ENCODE results near the gene DLST.
A peak's percentile ranks its signal among the peaks of the same experiment; 100 is the strongest.

The DLST gene

DNA sequence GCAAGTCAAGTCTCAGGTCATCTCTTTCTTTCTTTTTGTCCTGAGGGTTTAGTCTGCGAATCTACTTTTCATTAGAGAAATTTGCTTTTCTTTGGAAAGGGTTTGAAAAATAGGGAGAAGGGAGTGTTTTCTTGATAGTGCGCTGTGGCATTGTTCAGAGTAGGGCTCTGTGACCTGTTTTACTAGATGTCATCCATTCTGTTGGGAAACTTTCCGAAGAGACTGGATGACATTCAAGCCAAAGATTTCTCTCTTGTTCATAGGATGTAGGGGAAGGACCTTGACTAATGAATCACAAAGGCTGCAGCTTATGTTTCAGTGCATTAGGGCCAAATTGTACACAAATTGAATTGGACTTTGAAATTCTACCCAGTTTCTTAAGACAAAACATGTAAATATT is 14.7 kb downstream of the DLST start:
- DNase-seq (ENCODE audit: low spot score), result no peak

DNA sequence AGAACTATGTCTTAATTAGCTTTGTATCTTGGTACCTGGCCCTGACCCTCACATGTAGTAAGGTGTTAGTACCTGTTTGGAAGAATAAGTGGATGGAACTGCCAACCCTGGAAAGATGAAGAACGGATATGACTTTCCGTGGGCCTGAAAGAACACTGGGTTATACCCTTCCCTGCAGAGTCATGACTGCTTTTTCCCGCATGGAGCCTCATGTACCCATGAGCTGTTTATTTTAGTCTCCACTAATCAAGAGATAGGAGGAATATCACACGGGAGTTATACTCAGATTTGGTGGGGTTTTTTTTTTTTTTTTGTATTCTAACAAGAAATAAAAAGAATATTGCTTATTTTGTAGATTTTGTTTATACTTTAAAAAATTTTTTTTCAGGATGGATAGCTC is 15.9 kb downstream of the DLST start:
- no peak for DNase-seq (ENCODE audit: low spot score)

DNA sequence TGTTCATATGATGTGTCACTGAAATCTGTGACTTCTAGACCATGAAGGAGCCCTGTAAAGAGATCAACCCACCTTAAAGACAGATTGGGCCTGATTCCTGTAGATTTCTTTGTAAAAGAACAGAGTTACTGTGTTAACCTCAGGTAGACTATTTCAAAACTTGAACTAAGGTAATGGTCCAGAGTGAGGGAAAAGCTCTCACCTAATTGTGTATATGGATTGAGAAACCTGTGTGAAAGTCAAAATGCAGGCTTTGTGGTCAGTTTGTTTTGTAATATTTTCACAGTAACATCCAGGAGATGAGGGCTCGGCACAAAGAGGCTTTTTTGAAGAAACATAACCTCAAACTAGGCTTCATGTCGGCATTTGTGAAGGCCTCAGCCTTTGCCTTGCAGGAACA is 16.4 kb downstream of the DLST start:
- no peak for DNase-seq (ENCODE audit: low spot score)

DNA sequence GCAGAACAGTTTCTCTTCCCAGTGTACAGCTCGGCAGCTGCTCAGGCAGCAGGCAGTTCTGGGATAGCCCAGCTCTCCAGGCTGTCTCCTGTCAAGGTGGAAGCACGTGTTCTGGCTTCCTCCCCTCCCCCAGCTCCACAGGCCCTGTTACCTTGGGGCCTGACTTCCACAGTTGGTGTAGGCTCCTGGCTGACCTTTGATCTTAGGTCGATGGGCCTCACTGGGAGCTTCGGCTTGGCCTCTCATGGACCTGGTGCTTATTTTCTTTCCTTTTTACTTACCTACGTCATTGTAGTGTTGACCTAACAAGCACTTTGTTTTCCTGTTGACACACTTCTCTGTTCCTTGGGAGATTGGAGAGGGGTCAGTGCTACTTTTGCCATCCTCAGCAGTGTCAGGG is 17.0 kb downstream of the DLST start:
- DNase-seq (ENCODE audit: low spot score), result no peak

DNA sequence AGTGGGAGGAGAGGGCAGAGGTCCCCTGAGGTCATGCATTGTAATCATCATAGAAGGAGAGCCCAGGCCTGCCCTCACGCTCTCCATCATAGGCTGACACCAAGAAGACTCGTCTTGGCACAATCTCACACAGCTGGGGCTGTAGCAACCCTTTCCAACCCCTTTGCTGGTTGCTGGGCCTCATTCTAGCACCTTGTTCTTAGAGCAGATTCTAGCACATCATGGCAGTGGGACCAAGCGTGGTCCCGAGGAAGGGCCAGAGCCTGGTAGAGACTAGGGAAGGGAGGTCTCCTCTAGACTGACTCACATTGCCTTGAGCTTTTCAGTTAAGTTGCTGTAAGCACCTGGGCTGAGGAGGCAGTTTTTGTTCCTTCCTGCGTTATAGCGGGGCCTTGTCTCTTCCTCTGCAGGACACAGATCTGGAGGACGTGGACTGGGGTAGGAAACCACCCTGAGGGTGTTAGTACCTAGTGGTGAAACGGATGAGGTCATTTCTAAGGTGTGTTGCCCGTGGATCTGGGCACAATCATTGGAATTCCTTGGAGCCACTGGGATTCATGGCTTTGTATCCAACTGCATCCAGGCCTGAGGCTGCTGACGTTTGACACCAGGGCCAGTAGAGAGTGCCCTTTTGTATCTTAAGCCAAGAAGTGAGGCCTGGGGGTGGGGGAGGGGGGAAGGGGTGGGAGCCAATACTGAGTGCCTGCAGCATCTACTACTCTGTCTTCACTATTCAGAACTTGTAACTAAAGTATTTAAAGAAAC is 21.4 kb downstream of the DLST start:
- DNase-seq (ENCODE audit: low spot score), result no peak

DNA sequence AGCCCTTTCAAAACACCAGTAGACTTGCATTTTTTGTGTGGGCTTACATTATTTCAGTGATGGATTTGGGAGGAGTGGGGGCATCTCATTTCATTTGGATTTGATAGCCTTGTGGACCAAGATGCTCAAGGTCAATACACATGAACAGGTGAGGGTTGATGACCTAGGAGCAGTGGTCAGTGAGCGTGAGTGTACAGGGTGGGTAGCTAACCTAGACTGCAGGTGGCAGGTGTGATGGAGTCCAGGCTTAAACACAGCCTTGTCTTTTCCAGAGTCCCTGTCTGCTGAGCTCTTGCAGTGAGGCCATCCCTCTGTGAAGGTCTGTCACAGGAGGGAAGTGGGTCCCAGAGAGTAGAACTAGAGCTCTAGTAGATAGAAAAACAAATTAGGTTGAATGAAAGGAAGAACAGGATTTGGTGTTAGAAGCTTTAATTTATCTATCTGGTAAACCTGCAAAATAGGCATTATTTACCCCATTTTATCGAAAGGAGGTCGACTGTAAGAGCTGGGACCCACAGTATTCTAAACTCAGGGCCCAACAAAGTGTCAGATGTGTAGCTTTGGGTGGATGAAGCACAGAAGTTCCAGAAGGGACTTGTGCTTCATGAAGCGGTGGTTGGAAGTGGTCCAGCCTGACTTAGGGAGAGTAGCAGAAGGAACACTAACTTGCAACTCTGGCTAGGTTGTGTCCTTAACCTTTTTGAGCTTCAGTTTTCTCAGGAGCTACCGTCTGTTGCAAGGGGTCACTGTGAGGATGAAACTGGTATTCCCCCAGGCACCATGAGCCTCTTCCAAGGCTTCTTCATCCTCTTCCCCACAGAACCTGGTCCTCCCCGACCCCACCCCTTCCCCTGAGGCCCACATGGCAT is 23.2 kb downstream of the DLST start:
- DNase-seq (ENCODE audit: low spot score), result no peak

DNA sequence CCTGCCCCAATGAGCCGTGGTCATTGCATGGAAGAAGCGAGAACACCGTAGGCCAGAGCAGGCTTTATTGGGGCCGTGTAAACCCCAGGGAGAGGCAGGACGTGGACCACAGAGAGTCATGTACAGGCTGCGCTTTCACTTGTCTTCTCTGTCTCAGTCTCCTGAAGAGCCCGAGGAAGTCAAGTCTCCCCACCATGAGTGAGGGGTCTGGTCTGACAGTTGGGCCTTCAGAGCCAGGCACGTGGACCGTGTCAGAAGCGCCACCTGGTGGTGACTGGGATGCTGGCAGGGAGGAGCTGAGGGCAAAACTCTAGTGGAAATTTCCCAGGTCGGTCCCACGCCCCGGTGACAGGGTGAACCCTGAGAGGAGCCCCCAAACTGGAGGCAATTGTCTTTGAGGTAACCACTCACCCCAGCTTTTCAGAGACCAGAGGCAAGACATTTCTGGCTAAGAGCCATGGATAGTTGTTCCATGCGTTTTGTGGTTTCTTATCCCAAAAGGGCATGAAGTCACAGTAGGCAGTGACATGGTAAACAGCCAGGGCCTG is 24.0 kb downstream of the DLST start:
- peak; percentile 76 for DNase-seq (ENCODE audit: low spot score)

DNA sequence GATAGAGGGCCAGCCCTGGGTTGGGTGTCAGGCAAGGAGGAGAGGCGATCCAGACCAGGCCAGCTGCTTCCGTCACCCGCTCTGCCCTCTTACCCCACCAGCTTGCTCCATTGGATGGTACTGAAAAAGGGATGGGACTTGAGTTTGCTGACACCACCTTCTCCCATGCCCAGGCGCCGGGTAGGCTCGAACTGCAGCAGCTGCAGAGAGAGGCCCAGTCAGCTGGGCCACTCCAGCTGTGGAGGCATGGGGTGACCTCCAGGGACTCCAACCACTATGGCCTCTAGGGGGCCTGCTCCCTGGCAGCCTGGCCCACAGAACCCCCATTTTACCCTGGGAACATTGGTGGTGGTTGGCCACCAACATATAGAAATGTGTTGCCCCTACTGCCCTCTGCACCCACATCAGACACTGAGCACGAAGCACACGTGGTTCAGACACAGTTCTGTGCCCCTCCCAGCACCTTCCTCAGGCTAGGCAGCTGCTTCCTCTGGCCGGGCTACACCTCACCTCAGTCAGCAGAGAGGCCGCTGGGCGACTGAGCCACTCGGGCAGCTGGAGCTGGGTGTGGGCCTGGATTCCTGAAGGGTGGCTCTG is 25.3 kb downstream of the DLST start:
- DNase-seq (ENCODE audit: low spot score), result no peak

DNA sequence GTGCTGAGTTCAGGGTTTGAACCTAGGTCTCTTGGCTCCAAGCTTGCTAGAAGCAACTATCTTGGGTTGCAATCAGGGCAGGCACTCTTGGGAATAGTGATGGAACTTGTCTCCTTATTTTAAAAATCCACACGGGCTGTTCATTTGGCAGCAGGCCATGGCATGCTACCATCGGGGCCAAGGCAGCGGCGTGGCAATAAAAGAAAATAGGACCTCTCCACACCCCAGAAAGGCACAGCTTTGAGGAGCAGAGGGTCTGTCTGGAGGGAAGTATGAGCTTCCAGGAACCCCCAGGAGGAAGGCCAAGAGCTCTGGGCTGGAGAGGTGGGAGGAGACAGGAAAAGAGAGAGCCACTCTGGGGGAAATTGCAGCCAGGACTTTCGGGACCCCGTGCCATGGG is 26.0 kb downstream of the DLST start:
- no peak for DNase-seq (ENCODE audit: low spot score)

DNA sequence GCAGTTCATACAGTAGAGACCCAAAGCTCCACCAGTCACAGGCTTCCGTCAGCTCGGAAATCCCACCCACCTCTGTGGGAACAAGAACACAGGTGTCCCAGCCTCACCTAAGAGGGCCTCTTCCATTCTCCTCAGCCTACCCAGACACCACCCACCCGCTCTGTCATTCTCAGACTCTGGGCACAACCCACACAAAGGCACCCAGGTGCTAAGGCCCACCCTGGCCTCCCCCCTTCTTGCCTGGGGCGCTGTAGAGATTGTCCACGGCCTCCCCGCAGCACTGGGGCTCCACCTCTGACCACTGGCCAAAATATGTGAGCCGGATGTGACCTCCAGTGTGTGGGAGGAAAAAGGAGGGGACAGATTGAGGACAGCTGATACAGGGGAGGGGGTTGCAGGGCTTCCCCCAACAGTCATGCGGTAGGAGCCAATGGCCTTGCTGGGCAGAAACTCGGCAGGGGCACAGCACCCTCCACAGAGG is 27.2 kb downstream of the DLST start:
- no peak for DNase-seq (ENCODE audit: low spot score)

DNA sequence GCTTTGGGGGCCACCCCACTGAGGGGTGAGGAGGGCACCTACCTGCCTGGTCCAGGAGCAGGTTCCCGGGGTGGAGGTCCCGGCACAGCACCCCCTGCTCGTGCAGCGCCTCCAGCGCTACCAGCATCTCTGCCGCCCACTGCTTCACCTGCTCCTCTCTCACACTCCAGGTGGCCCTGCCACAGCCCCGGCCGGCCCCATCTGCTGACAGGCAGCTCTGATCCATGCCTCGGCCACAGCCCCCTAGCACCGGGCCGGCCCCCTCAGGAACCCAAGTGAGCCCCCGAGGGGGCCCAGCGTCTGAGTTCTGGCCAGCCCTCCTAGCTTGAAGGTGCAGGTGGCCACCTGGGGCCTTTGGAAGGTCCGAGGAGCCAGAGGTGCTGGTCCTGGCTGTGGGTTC is 27.8 kb downstream of the DLST start:
- DNase-seq (ENCODE audit: low spot score), result no peak

DNA sequence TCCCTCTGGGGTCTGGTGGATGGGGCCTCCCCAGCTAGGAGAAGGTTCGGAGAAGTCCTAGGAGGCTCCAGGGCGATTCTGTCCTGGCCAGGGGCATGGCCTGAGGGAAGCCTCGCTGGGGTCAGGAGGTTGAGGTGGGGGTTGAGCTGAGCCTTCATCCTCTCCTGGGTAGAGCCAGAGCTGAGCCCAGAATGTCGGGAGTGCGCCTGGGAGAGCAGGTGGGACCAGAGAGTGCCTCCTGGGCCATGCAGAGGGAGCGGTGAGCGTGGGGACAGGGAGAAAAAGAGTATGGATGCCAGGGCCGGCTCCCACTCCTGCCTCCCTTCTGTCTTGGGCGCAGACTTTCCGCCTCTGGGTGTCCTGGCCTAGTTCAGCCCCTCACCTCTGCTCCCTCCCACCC is 28.2 kb downstream of the DLST start:
- no peak for DNase-seq (ENCODE audit: low spot score)

DNA sequence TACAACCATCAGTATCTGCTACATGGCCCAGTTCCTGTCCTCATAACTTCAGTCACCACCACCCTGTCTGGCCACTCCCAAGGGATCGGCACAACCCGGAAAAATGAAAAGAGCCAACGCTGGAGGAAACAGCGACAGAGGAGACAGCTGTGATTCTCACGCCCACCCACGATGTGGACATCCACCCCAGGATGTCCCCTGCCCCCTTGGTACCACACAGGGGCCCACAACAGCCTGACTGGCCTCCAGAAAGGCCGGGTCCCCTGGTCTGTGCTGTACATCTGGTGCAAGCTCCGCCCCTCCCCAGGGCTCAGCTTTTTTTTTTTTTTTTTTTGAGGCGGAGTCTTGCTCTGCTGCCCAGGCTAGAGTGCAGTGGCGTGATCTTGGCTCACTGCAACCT is 28.8 kb downstream of the DLST start:
- DNase-seq (ENCODE audit: low spot score), result no peak

DNA sequence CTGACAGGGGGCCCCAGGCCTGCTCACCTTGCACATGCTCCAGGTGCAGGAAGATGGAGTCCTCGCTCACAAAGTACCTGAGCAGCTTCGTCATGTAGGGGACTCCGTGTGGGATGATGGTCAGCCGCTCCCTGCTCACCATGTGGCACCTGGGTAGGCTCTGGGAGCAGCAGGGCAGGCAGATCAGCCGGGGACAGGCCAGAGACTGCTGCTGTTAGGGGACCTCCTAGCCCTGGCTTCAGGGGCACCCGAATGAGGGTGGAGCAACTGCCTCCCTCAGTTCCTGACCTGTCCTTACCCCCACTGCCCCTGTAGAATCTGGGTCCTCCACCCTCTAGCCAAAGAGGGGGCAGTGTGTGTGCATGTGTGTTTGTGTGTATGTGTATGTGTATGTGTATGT is 29.5 kb downstream of the DLST start:
- DNase-seq (ENCODE audit: low spot score), result no peak

DNA sequence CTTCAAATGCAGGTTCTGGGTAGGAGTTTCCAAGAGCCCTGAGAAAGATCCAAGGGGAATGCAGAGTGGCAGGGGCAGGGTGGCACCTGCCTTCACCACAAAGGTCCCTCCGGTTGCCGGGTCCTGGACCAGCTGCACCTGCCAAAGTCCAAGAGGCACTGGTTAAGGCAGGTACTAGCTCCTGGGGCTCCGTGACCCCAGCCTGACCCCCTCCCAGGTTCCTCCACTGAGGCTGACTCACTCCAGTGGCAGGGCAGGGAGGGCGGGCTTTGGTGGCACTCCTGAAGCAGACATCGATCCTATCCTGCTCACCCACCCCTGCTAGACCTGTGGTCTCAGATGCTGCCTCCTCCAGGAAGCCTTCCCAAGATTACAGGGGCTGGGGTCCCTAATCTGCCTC is 30.0 kb downstream of the DLST start:
- no peak for DNase-seq (ENCODE audit: low spot score)

DNA sequence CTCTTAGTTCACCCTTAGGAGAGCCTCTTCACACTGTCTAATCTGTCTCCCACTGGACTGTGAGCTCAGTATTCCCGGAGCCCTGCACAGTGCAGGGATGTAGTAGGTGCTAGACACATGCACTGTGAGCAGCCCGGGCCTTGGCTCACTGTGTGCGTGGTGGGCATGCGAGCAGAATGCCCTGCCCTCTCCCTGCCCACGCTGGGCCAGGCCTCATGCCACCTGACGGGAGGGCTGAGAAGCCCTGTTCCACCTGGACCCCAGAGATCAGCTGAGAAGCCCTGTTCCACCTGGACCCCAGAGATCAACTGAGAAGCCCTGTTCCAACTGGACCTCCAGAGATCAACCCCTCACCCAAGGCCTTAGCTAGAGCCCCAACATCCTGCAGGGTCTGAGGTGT is 30.4 kb downstream of the DLST start:
- no peak for DNase-seq (ENCODE audit: low spot score)

DNA sequence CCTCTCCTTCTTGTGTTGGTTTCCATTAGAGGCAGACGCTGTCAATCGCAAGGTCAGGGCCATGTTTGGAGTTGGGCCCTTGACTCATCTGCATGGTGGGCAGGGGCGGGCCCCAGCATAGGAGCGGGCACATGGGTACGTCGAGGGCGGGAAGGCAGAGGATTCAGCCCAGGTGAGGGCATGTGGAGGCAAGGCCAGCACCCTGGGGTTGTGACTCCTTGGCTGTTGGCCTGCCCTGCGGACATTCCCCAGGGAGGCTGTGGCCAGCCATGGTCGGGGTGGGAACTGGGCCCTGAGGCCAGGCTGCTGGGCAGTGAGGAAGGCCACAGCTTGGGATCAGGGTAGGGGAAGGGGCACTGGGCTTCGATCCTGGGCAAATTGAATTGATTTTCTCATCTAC is 31.1 kb downstream of the DLST start:
- no peak for DNase-seq (ENCODE audit: low spot score)

DNA sequence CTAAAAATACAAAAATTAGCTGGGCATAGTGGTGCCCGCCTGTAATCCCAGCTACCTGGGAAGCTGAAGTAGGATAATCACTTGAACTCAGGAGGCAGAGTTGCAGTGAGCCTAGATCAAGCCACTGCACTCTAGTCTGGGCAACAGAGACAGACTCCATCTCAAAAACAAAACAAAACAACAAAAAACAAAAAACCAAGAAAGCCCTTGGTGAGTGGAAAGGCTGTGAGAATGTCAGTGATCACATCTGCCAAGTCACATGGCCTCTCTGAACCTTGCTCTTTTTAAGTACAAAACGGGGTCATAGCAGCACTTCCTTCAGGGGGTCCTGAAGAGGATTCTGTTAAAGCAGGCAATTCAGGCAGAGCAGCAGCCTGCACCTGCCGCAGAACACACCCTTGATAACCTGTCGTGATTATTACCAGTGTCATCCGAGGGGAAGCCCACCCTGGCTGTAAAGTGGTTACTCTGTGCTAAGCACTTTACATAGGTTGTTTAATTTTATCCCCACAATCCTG is 31.7 kb downstream of the DLST start:
- no peak for DNase-seq (ENCODE audit: low spot score)

DNA sequence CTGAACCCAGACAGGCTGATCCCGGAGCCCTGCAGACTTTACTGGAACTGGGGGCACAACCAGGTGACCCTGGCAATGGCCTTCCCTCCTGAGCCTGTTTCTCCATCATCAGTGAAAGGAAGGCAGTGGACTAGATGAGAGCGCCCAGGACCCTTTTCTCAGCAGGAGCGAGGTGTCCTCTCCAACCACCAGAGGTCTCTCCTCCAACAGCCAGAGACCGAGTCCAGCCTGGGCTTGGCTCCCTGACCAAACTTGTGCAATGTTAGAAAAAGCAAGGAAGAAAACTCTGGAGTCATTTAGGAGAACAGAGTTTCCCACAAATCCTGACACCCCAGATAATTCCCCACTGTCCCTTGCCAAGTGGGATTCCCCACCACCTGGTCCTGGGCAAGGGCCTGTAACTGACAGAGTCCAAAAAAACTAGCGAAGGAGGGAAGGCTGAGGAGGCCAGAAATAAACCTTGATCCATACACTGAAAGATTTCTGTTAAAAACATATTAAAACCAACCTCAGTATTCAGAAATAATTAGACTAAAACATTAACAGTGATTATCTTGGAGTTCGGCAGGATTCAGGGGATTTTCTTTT is 32.4 kb downstream of the DLST start:
- no peak for DNase-seq (ENCODE audit: low spot score)

DNA sequence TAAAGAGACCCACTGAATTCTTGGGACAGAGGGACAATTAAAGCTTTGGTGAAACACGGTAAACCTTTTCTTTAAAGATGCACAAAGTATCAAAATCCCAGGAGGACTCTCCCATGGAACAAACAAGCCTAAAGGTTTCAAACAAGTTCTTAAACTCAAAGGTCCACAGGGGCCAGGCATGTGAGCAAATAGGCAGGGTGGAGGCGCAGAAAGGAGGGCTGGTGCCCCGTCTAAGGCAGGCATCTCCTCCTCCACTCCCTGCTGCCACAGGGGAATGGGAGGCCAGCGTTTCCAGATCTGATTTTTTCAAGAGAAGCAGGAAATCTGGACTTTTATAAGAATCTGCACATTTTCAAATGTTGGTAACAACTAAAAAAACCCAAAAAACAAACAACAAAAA is 33.7 kb downstream of the DLST start:
- no peak for DNase-seq (ENCODE audit: low spot score)

DNA sequence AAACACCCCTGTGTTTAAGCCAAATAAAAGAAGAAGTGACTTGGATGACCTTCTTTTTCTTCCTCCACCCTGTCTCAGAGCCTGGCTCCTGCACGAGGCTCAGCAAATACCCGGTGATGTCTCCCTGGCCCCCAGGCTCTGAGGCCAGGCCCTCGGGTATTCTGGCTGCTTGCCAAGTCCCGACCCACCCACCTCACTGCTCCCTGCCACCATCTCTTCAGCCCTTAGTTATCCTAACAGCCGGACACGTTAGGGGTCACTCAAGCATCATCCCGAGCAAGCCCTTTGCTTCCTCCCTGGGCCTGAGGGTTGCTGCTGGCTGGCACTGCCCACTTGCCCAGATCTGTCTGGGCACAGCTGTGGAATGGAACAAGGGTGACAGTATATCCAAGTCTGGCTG is 34.1 kb downstream of the DLST start:
- no peak for DNase-seq (ENCODE audit: low spot score)

DNA sequence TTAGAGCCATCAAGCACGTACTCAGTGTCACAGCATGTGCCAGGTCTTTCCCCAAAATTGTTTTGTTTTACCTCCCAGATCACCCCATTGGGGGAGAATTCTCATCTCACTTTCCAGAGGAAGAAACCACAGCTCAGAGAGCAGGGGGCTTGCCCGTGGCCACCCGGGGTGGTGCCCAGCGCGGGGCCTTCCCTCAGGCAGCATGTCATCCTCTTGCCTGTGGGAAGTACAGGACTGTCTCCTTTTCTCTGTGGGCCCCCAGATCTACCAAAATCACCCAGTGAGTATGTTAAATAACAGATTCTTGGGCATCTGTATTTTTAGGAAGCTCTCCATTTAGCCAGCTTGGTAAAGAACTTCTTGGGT is 35.4 kb downstream of the DLST start:
- no peak for DNase-seq (ENCODE audit: low spot score)

Measured in CD4-positive, alpha-beta T cell treated with Interleukin-15 for 4 hours (primary cell).